K562 (cell line): ENCODE data around the gene TUBG2. TPM values are rescaled to one million over a fixed set of nuclear protein-coding genes. Genes with fewer than 3 reads are reported as not detected.

ENCODE experiments used
- BRD9 ChIP-seq: fragments of 450-650 bp; IDR thresholded peaks from 2 replicates; pipeline ENCODE4 v1.6.1; 2018; ENCODE audit warnings: low read depth; ENCODE audit not compliant: partially characterized antibody
- CREB3 ChIP-seq: fragments of 450-650 bp; conservative IDR thresholded peaks from 2 replicates; pipeline ENCODE4 v1.6.1; 2016; ENCODE audit warnings: missing genetic modification characterization, low read depth, mild to moderate bottlenecking, missing compliant biosample characterization, moderate library complexity
- ESRRA ChIP-seq: fragments of 450-650 bp; IDR thresholded peaks from 2 replicates; pipeline ENCODE4 v1.6.1; 2014; ENCODE audit warnings: low read depth, mild to moderate bottlenecking, moderate library complexity, borderline replicate concordance
- ETV1 ChIP-seq: fragments of 450-650 bp; conservative IDR thresholded peaks from 2 replicates; pipeline ENCODE4 v1.6.1; 2016; ENCODE audit warnings: missing genetic modification characterization, control low read depth, low read depth, missing compliant biosample characterization
- ILK ChIP-seq: fragments of 450-650 bp; IDR thresholded peaks from 2 replicates; pipeline ENCODE4 v1.6.1; 2016; ENCODE audit warnings: missing genetic modification characterization, low read depth, mild to moderate bottlenecking, missing compliant biosample characterization, moderate library complexity, borderline replicate concordance
- MCM3 ChIP-seq: fragments of 450-650 bp; IDR thresholded peaks from 2 replicates; pipeline ENCODE4 v1.6.1; 2016
- MED1 ChIP-seq: sonication (generic); formaldehyde crosslinking; IDR thresholded peaks from 2 replicates; pipeline ENCODE4 v1.8.1; 2023; ENCODE audit warnings: missing genetic modification reagents, borderline replicate concordance
- MEIS2 ChIP-seq: fragments of 450-650 bp; IDR thresholded peaks from 2 replicates; pipeline ENCODE4 v1.6.1; 2014; ENCODE audit warnings: mild to moderate bottlenecking; ENCODE audit not compliant: partially characterized antibody
- PML ChIP-seq: IDR thresholded peaks from 2 replicates; pipeline ENCODE4 v1.6.1; 2012; ENCODE audit warnings: low read length, inconsistent platforms
- REST ChIP-seq, 2 experiments: fragments of 450-650 bp; formaldehyde crosslinking in 1 of 2; IDR thresholded peaks; 2 replicates each; pipeline versions ENCODE4 v1.4.0 to v1.6.1; 2014 to 2020; ENCODE audit warnings: mild to moderate bottlenecking in 2 of 2, borderline replicate concordance in 1 of 2, low read depth in 1 of 2
- SAP30 ChIP-seq: fragments of 200-600 bp; sonication (generic); IDR thresholded peaks from 2 replicates; pipeline ENCODE4 v1.6.1; 2012; ENCODE audit warnings: borderline replicate concordance, low read depth, mild to moderate bottlenecking, moderate library complexity, low read length, control low read depth, inconsistent platforms; ENCODE audit not compliant: insufficient read depth, poor library complexity, severe bottlenecking
- STAT5A ChIP-seq: IDR thresholded peaks from 2 replicates; pipeline ENCODE4 v1.6.1; 2012; ENCODE audit warnings: low read length, inconsistent platforms, borderline replicate concordance
- TCF7 ChIP-seq: sonication (generic); IDR thresholded peaks from 2 replicates; pipeline ENCODE4 v1.6.1; 2016; ENCODE audit warnings: antibody characterized with exemption, borderline replicate concordance
- THRB ChIP-seq: fragments of 450-650 bp; formaldehyde crosslinking; conservative IDR thresholded peaks from 2 replicates; pipeline ENCODE4 v1.4.0; 2022; ENCODE audit warnings: mild to moderate bottlenecking, missing genetic modification characterization
- ZNF134 ChIP-seq: fragments of 250-450 bp; sonication (Bioruptor Pico); conservative IDR thresholded peaks from 2 replicates; pipeline ENCODE4 v1.4.0; 2020
- ZNF239 ChIP-seq: fragments of 250-450 bp; sonication (Bioruptor Pico); IDR thresholded peaks from 2 replicates; pipeline ENCODE4 v1.4.0; 2020; ENCODE audit warnings: mild to moderate bottlenecking
- ZNF311 ChIP-seq: fragments of 250-450 bp; sonication (Bioruptor Pico); IDR thresholded peaks from 2 replicates; pipeline ENCODE4 v1.4.0; 2020; ENCODE audit warnings: mild to moderate bottlenecking, moderate library complexity
- ZNF57 ChIP-seq: fragments of 450-650 bp; formaldehyde crosslinking; IDR thresholded peaks from 2 replicates; pipeline ENCODE4 v1.4.0; 2020; ENCODE audit warnings: mild to moderate bottlenecking, moderate library complexity
- polyA plus RNA-seq, 8 experiments: library from polyadenylated mRNA; depleted of rRNA in 4 of 8; stranded (reverse) in 5 of 8; unstranded in 3 of 8; fragments of >200 nt; fragmentation: Nextera tagmentation in 2 of 8; fragmentation: Illumina TruSeq in 1 of 8; extraction: Ambion mirVana in 2 of 8; extraction: Trizol in 1 of 8; gene quantifications; 2 replicates each; pipeline versions ENCODE4 v1.2.1 to v1.2.3, GENCODE V29; 2011 to 2014; ENCODE audit warnings: inconsistent platforms in 1 of 8, missing spikeins in 1 of 8
- total RNA-seq, 7 experiments: library from RNA; depleted of rRNA in 6 of 7; stranded (reverse); fragments of >200 nt in 6 of 7; fragmentation: Illumina TruSeq in 2 of 7; extraction: Trizol in 2 of 7; gene quantifications; 2 replicates each; pipeline versions ENCODE4 v1.2.1 to v1.2.3, GENCODE V29; 2011 to 2021; ENCODE audit warnings: low replicate concordance in 1 of 7

The TUBG2 gene
- total and polyA plus RNA-seq, 9 of the 15 experiments (the other 6 are each of a cell fraction or from before 2014, with no cell fraction given), result 0.09 to 0.80 (median 0.24) TPM; not detected in 2

GRCh38 chr17:42698736-42699414, 39.8 kb downstream of the TUBG2 start (continued):
- TF ChIP-seq ZNF311 (CRISPR knock-in tag) (peak; percentile 89), REST (IDR thresholded peaks at IDR 0.05; ENCODE audit: borderline replicate concordance) (peak; percentile 58; the same call in 1 of the 2 replicates), REST (CRISPR knock-in tag; IDR thresholded peaks at IDR 0.05; ENCODE audit: low read depth) (no peak), TCF7 (peak; percentile 91), MCM3 (no peak), THRB (peak; percentile 64; the same call in 1 of the 2 replicates), ZNF57 (CRISPR knock-in tag) (no peak), ZNF239 (no peak), ESRRA (peak; percentile 59; the same call in 1 of the 2 replicates), ETV1 (tag) (peak; percentile 77), BRD9 (peak; percentile 66), CREB3 (tag) (peak; percentile 78), ZNF134 (0 out of 2 replicates have a peak, but pooled peaks have one; percentile 8), PML (peak; percentile 99), ILK (no peak), MEIS2 (peak; percentile 99), SAP30 (no peak), STAT5A (peak; percentile 99), MED1 (CRISPR knock-in tag) (no peak)
